SK-N-MC (cell line): ENCODE measurements around the gene EMD.

Experiments
- EZH2 ChIP-seq: fragments of 200-600 bp; sonication (generic); IDR thresholded peaks from one replicate; pipeline ENCODE4 v1.6.1; 2017; ENCODE audit warnings: antibody characterized with exemption
- FOXP2 ChIP-seq: optimal IDR thresholded peaks from 2 replicates; pipeline ENCODE3; 2011; ENCODE audit warnings: mild to moderate bottlenecking, moderate library complexity; ENCODE audit not compliant: insufficient read depth; ENCODE audit errors: extremely low read length, control extremely low read depth
- POLR2AphosphoS5 ChIP-seq: IDR thresholded peaks from 2 replicates; pipeline ENCODE4 v1.6.1; 2012; ENCODE audit warnings: mild to moderate bottlenecking, low read depth, low read length, borderline replicate concordance

DNA sequence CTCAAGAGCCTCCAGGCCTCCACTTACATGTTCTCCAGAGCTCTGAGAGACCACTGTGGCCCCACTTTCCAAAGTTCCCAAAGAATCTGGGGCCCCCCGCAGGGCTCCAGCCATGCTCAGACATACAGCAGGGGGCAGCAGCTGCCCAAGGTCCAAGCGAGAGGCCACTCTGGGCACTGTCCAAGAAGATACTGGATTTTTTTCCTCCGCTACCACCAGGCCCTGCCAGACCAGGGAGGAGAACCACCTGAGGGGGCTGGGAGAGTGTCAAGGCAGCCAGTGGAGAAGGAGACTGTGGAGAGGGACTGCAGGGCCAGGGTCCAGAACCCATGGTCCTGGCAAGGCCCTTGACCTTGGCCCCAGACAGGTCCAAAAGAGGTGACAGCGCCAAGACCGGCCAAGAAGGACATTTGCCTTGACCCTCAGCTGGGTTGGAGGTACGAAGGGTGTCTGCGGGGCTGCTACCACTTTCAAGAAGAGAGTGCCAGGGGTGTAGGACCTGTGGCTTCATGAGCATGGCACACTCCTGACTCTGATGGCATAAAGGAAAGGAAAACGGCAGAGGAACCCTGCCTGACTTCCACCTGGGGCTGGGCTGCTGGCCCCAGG, 5.3 kb downstream of the EMD start:
- TF ChIP-seq POLR2AphosphoS5, result no peak
- TF ChIP-seq EZH2, result no peak
- no peak for TF ChIP-seq FOXP2
